HG03565 (cell line): ENCODE results near the gene MAD1L1.

ENCODE experiments used
- ATAC-seq: cut with Tn5 transposase; IDR thresholded peaks from one replicate; pipeline ENCODE4 v1.9.1; 2021; ENCODE audit warnings: mild to moderate bottlenecking, moderate library complexity; ENCODE audit not compliant: unreplicated experiment

Gene MAD1L1

DNA sequence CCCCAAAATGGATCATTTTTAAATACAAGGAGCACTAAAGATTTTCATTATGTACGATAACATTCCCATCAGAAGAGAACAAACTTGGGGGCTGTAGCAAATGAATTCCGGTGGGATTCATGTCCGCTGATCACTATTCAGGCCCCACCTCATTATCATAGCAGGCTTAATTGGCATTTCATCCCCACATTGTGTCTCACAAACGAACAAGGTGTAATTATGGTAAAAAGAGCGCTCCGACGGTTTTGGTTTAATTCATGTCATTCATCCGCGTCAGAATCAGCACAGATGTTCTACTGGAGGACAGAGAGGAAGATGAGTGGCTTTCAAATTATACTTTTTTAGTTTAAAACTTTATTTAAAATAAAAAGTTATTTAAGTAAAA is 124.7 kb downstream of the MAD1L1 start:
- no peak for ATAC-seq

- ATAC-seq: no peak
These were observed 125.2 kb downstream of the MAD1L1 start for GRCh38 chr7:2107386-2108070.

- ATAC-seq: no peak
These were observed 125.8 kb downstream of the MAD1L1 start for GRCh38 chr7:2106924-2107323.

DNA sequence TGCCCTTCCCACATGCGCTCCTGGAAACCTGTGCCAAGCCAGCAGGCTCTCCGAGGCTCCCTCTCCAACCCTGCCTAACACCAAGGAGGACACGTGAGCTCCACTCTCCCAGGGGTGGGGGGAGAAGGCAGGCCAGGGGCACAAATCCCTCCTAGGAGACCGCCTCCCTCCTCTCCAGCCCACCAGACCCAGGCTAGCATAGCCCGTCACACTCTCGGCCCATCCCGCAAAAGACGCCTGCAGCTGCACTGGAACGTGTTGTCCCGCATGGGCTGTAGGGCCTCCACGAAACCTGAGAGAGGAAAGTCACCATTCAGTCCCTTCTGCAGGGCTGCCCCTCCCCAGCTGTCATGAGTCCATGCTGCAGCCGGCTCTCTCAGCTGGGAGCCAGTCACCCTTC is 126.3 kb downstream of the MAD1L1 start:
- ATAC-seq: no peak

- no peak for ATAC-seq
These were observed 126.8 kb downstream of the MAD1L1 start for GRCh38 chr7:2105917-2106316.

DNA sequence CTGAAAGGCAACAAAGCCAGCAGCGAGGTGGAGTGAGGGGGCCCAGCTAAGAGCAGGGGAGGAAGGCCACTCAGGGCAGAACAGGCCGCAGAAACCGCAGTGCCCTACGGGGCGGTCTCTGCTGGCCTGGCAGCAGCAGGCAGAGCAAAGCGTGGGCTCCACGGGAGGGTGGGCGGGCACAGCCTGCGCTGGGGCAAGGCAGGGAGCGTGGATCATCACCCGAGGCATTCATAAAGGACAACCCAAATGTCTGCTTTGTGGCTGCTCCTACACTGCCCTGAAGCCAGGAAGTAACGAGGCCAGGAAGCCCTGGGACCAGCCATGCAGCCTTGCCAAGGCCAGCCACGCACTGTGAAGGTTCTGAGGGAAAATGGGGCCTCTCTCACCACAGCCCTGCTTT is 127.5 kb downstream of the MAD1L1 start:
- ATAC-seq: no peak

DNA sequence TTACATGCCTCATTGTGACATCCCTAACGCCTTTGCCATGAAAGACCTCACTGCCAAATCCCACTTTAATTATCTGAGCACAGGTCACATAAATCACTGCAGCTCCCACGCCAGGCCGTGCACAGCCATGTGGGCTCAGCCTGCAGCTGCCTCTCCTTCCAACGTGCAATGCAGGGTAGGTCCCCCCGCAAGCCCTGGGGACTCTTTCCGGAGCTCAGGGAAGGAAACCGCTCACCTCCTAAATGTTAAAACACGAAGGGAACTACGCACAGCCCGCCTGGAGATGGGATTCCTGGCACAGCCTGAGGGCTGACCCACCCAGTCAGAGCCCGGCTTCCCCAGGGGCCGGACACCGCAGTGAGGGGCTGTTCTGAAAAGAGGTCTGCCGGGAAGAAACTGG is 128.0 kb downstream of the MAD1L1 start:
- ATAC-seq: no peak

GRCh38 chr7:2104107-2104710 is 128.5 kb downstream of the MAD1L1 start:
- no peak for ATAC-seq

DNA sequence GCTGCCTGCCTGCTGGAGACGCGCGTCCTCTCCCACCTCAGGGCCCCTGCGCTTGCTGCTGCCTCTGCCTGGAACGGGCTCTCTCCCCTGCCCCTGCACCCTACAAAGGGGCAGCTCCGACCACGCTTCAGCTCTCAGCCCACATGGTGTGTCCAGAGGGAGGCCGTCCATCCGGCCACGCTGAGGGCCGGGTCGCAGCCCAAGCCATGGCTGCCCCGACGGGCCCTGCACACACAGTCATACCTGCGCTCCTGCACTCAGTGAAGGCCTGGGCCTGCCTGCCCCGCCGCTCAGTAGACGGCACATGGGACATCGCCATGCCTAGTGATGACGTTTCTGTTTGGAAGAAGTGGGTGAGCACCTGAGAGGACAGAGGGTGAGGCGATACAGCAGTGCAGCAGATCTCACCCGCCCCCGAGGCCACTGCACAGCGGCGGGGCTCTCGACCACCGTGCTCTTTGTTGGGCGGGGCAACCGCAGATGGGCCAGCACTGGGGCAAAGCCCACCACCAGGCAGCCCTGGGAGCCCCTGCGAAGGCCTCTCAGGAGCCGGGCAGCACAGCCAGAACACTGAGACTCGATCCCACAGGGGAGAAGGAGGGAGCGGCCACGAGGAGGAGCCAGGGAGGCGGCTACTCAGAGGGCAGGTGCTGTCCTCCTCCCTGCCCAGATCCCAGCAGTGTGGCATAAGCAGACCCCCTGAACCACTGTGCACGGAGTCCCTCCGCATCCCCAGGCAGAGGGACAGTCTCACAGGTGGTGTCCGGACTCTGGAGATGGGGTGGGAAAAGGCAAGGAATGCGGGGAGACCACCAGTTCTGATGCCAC is 129.5 kb downstream of the MAD1L1 start:
- no peak for ATAC-seq

GRCh38 chr7:2102375-2102723 is 130.4 kb downstream of the MAD1L1 start:
- ATAC-seq: no peak

- ATAC-seq: no peak
These were observed 130.9 kb downstream of the MAD1L1 start for GRCh38 chr7:2101630-2102374.

- ATAC-seq: no peak
These were observed 132.2 kb downstream of the MAD1L1 start for GRCh38 chr7:2100278-2101208.

DNA sequence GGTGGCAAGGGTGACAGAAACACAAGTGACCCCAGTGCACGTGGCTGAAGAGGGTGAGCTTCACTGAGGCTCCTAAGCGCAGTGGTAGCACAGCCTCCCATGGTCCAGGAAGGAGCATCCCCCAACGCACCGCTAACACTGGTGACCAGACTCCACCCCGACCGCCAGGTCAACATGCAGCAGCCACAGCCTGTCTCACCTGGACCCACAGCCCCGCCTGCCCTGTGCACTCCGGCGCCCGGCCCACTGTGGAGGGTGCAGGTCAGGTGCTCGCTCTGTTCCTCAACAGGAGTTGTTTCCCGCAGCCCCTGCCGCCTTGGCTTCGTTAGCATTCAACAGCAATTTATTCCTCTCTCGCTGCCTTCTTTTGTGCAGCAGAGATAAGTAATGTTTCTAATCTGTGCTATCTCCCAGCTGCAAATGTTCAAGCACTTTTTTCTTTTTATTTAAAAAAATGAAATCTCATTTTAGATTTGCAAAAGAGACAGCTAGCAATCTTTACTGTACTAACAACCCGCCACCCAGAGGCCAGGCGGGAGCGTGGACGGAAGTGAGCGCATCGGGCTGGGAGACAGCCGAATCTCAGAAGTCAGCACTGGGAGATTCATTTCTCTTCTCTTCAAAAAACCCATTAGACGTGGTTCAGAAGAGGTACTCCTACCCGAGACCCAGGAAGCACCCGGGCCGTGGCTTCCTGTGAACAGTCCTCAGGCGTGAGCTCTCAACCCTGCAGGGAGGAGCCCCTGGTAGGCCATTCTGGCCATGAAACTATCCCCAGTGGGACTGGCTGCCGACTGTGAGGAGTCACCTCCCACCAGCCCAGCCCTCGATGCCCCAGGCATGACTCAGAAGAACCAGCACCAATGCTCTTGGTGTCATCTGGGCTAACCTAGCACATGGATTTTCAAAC is 133.4 kb downstream of the MAD1L1 start:
- ATAC-seq: no peak

DNA sequence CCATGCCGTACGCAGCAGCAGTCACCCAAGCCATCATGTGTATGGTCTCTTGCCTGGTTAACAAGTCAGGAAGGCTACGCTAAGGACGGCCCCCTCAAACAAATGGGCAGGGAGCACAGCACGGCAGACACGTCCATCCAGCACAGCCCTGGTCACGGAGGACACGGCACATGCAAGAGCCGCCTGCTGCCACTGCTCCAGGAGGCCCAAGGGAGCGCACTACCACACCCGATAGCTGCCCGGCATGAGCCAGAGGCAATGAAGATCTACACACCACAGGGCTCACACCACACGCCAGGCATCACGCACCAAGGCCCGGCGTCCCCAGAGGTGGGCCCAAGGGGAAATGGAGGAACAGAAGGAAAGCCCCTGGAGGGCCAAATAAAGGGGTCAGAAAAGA is 134.2 kb downstream of the MAD1L1 start:
- no peak for ATAC-seq

DNA sequence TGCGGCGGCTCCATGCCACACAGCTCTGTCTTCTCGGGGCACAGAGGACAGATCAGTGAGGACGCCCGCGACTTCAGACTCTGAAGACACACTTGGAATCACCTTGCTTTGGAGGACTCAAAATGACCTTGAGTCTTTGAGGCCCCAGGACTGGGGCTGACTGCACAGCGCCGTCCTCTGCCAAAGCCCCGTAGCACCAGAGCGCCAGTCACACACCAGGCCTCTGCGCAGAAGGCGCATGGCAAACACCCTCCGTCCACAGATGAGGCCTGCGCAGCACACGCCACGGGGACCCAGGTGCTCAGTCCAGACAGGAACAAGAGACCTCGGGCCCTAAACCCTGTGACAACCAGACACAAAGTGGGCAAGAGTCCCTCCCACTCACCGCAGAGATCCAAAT is 134.7 kb downstream of the MAD1L1 start:
- no peak for ATAC-seq

GRCh38 chr7:2097492-2097891 is 135.3 kb downstream of the MAD1L1 start:
- no peak for ATAC-seq

DNA sequence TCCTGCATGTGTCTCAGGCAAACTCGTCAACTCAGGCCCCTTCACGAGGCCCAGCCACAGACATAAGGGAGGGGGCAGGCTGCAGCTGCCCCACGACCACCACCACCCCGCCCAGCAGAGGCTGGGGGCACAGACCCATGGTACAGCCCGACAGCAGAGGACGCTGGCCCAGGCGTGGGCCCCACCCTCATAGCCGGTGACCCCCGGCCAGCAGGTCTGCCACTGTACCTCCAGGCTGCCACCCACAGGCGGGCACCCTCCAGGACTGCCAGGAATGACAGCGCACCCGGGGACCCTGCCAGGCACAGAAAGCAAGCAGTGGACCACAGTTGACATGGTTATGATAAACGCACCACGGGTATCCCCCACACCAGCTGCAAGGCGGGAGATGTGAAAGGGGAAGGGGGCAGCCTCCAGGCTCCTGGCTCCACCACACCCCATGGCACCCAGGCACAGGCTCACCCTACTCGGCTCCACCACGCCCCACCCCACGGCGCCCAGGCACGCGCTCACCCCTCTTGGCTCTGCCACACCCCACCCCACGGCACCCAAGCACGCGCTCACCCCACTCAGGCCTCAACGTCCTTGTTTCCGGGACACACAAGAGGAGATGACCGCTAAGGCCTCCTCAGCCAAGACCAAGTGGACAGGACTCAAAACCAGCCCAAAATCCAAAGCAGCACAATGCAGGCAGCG is 135.9 kb downstream of the MAD1L1 start:
- no peak for ATAC-seq

- ATAC-seq: no peak
These were observed 137.3 kb downstream of the MAD1L1 start for GRCh38 chr7:2095436-2095835.
